GM21526 (cell line): ENCODE data around the gene CUL5.
A peak's percentile ranks its signal among the peaks of the same experiment; 100 is the strongest.
"Not testable (repeated sequence)": the region's sequence is repeated elsewhere in the genome, so short reads cannot be mapped to it uniquely, and the experiment has no call there.

Experiments
- ATAC-seq: cut with Tn5 transposase; IDR thresholded peaks from one replicate; pipeline ENCODE4 v1.9.1; 2021; ENCODE audit warnings: moderate library complexity; ENCODE audit not compliant: unreplicated experiment, low FRiP score

The CUL5 gene

DNA sequence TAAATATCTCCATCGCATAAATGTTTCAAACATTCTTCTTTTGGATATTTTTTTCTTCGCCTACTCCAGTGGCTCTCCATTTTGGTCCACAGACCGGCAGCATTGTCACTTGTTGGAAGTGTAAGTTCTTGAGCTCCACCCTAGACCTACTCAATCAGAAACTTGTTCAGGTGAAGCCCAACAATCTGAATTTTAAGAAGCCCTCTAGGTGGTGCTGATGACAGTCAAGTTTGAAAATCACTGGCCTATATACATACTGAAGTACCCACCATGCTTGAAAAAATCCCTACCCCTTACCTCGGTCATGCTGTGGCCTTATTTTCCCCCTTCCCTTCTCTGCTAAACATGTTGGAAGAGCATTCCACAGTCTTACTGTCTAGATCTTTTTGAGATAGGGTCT lies 102.4 kb downstream of the CUL5 start:
- ATAC-seq: no peak

GRCh38 chr11:108112057-108112456 lies 103.4 kb downstream of the CUL5 start:
- ATAC-seq: no peak

DNA sequence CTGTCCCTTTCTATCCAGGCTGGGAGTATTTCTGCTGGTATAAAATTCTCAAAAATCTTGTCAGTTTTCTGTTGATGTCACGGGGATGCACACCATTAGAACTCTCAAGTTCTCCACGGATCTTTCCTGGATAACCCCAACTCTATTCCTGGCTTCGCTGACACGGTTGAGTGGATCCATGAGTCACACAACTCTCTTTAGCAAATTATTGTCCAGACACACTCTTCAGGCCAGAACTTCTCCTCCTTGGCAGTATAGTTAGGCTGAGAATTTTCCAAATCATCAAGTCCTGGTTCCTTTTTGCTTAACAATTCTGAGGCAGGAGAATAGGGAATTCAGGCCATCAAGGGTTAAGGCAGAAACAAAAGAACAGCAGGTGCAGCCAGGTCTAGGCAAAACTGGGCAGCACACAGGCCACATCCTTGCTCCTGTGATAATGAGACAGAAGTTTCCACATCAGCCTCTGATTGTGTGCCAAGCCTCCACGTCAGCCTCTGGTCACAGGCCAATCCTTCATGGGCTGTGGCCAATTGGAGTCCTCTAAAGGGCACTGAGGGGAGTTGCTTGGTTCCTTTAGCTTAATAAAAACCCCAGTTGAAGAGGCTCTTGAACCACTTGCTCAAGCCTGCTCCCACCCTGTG lies 106.9 kb downstream of the CUL5 start:
- ATAC-seq: no peak

- no peak for ATAC-seq
Measured at GRCh38 chr11:108117746-108118371, 109.2 kb downstream of the CUL5 start.

DNA sequence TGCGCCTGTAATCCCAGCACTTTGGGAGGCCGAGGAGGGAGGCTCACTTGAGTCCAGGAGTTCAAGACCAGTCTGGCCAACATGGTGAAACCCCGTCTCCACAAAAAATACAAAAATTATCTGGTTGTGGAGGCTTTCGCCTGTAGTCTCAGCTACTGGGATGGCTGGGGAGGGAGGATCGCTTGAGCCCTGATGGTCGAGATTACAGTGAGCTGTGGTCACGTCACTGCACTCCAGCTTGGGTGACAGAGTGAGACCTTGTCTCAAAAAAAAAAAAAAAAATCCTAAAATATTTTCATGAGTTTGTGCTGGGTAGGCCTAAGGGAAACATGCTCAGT lies 112.2 kb downstream of the CUL5 start:
- not testable (repeated sequence) for ATAC-seq

DNA sequence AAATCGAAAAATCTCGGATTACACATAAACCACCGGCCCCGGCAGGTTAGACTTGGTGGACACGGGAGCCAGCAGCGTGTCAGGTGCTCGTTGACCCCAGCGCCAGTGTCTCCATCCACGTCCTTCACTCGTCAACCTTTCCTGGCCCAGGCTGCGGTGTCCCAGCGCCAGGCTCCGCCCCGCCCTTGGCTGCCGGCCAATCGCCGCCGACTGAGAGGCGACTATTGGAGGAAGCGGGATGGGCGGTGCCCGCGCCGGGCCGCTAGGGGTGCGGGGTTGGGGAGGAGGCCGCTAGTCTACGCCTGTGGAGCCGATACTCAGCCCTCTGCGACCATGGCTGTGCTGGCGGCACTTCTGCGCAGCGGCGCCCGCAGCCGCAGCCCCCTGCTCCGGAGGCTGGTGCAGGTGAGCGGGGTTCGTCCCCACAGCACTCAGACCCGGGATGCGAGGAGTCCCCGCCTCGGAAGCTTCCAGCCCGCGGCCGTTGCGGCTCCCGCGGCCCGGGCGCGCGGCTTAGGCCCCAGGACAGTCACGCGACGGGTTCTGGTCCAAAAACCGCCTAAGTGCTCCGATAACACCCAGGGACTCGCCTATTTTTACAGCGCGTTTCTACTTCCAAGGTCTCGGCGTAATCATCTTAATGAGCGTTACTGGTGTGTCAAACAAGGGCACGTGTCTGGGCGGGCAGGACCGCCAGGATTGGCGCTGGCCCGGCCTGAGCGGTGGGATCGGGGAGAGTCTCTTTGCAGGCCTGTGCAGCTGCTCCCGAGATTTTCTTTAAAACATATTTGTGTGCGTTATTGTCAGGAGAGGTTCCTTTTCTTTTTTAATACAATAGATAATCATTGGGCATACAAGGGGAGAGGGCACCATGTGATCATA lies 112.8 kb downstream of the CUL5 start, which contains the start of gene ACAT1:
ACAT1 (plus strand) TSS at position 294 of the 882 bp plus-strand sequence; CDS start at position 334, 40 bp downstream.
- peak; percentile 97 for ATAC-seq

DNA sequence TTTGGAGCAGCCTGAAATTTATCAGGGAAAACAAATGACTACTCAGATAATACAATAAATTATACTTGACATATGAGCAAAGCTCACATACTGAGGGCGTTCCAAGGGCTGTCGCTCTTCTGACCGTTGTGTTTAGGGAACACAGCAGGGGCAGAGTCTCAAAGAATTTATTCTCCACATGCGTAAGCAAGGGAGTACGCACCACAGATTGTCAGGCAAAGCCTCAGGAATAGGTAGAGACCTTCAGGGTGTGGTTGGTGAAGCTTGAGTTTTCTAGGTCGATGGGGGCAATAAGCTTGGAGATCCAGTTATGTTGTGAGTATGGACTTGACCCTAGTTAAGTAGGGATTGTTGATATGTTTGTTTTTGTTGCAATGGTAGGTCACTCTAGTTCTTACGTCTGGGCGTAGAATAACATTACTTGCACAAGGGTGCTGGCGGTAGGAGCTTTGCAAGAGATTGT lies 113.5 kb downstream of the CUL5 start:
- ATAC-seq: no peak

- no peak for ATAC-seq
Measured at GRCh38 chr11:108125096-108125495, 116.4 kb downstream of the CUL5 start.

DNA sequence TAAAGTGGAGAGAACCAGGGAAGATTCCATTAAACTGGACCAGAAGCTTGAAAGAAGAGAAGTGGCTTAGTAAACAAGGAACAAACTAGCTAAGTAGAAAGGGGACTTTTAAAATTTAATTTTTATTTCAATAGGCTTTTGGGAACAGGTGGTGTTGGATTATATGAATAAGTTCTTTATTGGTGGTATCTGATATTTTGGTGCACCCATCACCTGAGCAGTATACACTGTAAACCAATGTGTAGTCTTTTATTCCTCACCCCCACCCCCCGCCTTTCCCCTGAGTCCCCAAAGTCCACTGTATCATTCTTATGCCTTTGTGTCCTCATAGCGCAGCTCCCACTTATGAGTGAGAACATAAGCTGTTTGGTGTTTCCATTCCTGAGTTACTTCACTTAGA lies 120.1 kb downstream of the CUL5 start:
- ATAC-seq: no peak

DNA sequence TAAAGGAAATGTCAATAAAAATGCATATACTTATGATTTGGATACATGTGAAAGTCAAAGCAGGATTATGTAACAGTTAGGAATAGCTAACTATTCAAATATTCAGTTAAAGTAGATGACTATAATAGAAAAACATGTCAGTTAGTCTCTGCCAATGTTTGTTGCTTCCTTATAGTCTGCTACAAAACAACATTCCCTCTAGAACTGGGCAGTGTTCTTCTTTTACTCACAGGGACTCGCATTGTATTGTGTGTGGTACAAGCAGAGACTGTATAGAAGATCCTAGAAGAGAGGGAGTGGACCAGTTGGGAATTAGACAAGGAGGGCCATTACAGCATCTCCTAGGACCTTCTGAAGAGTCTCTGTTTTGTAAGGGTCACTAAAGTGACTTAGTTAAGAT lies 123.3 kb downstream of the CUL5 start:
- ATAC-seq: no peak

DNA sequence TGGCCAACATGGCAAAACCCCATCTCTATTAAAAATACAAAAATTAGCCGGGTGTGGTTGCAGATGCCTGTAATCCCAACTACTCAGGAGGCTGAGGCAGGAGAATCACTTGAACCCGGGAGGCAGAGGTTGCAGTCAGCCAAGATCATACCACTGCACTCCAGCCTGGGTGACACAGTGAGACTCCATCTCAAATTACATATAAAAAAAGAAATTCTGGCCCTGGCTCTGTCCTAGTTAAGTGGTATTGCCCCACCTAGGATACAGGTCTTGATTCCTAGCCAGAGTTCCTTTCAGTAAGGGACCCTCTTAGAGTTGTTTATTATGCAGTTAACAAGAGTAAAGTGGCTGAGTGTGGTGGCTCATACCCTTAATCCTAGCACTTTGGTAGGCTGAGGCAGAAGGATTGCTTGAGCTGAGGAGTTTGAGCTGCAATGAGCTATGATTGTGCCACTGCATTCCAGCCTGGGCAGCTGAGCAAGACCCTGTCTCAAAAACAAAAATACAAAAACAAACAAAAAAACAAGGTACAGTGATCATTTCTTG lies 124.4 kb downstream of the CUL5 start:
- ATAC-seq: not testable (repeated sequence)

DNA sequence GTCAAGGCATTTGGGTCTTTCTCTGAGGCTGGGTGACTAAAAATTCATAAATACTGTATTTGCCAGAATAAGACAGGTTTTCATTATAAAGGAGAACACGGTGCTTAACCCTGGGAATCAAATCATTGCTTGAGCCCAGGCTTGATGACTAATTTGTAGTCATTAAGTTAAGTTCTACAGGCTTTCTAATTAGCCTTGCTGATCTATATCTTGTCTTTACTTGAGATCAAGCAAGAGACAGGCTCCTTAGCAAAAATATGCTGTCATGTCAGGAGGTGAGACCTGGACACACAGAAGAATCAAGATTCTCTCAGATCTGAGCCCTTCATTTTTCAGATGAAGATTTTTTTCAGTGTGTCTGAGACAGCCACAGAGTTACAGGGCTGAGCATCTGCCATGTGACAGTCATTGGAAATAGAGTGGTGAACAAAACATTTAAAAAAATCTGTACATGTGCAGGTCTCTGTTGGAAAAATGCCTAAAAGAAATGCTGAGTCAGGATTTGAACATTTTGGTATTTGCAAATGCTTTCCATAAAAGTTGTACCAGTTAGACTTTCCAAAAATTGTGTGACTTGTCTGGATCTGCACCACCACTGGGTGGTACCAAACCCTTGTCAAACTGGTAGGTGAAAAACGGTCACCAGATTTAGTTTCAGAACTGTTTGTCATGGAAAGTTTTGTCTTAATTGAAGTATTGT lies 127.3 kb downstream of the CUL5 start:
- ATAC-seq: no peak

DNA sequence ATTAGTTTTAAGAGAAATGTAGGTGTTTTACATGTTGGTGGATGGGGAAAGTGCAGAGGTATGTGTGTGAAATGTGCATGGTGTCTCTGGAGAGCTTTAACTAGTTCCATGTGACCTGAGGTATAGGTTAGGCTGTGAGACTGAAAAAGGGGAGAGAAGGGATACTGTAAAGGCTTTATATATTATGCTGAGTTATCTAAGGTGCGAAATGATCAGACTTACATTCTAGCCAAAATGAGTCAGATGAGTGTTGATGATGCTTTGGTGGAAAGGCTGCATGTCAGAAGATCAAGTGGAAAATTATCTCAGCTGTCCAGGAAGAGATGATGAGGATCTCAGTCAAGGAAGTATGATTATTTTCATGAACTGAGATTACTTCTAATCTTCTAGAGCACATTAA lies 128.5 kb downstream of the CUL5 start:
- no peak for ATAC-seq

- no peak for ATAC-seq
Measured at GRCh38 chr11:108142304-108142703, 133.6 kb downstream of the CUL5 start.

DNA sequence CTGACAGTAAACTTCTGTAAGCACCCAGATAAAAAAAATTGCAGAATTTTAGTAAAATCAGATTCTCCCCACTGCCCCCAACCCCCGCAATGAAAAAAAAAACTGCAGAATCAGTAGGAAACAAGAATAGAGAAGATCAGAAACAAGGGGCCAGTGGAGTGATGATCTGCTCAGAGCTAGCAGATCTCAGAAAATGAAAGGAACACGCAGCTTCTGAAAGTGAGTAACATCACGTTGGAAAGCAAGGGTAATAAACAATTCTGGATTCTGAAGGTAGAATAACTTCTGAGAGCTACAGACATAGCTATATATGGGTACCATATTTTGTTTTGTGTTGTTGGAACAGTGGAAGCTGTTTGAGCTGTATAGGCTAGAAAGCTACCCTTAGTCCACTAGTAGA lies 135.9 kb downstream of the CUL5 start:
- ATAC-seq: no peak

- no peak for ATAC-seq
Measured at GRCh38 chr11:108147150-108147549, 138.5 kb downstream of the CUL5 start.

DNA sequence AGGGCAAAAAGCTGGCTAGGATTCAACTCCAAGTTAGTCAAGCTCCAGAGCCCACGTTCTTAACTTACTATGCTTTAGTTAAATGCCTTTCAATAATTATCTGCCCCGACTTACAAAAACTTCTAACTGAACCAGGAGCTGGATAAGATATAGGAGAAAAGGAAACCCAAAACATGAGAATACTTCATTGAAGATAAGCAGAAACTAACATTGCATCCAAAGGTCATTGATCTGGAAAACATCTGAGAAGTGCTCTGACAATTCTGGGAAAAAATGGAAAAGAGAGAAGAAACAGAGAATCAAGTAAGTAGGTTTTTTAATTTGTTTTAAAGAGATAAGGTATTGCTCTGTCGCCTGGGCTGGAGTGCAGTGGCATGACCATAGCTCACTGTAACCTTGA lies 139.9 kb downstream of the CUL5 start:
- no peak for ATAC-seq

DNA sequence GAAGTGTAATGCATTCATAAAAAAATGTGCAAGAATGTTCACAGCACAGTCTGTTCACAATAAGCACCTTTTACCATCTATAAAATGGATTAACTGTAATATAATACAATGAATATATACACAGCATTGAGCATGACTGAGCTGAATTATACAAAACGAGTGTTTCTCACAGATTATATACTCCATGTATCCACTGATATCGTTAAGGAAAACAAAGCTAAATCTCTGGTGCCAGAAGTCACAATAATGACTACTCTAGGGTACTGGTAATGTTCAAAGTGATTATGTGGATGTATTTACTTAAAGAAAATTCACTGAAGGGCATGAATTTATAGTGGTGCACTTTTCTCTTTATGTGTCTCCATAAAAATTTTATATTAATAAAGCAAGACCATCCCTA lies 145.9 kb downstream of the CUL5 start:
- ATAC-seq: no peak
